GM18873 (cell line): ENCODE results near the gene TSPAN18.

Experiments
- ATAC-seq: cut with Tn5 transposase; IDR thresholded peaks from one replicate; pipeline ENCODE4 v1.9.1; 2021; ENCODE audit warnings: mild to moderate bottlenecking, moderate library complexity, moderate number of reproducible peaks; ENCODE audit not compliant: unreplicated experiment, low FRiP score

The TSPAN18 gene

DNA sequence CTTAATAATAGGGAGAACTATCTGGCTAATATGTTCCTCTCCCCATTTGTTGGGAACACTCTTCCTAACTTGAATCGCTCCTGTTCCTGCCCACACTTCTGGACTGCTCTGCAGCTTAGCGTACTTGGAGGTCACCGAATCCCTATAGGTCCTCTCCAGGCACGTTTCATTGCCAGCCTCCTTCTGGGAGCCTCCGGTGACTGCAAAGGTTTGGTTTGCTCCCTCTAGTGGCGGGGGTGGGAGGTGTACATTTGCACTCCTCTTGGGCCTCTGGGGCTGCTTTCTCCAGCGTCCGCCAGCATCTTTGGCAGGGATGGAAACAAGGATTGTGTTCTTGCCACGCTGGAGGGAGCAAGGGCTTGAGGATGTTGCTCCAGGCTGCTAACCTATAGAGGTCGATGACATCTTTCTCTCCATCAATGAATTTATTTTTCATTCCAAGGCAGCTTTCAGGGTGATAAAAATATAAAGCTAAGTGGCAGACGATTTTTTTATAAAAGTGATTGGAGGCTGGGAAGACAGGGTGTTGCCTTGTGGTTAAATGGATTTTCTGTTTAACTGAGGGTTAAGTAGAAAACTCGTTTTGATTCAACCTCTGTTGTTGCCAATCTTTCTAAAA lies 48.7 kb downstream of the TSPAN18 start:
- ATAC-seq = no peak

DNA sequence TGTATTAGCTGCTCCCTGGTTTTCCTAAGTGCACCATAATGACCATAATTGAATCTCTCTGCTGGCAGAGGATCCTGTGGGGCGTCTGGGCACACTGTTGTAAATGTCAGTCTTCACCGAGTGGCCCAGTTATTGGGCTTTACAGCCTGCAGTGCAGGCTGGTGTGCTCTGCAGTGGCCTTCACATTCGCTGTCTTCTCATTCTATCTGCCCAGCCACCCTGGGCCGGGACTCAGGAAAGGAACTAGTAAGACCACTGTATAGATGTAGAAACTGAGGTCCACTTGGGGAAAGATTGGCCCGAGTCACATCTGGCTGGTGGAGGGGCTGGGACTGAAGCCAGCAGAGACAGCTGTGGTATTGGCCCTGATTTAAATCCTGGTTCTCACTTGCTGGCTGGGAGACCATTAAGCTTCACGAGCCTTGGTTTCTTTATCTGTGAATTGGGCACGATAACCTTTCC lies 49.3 kb downstream of the TSPAN18 start:
- no peak for ATAC-seq

DNA sequence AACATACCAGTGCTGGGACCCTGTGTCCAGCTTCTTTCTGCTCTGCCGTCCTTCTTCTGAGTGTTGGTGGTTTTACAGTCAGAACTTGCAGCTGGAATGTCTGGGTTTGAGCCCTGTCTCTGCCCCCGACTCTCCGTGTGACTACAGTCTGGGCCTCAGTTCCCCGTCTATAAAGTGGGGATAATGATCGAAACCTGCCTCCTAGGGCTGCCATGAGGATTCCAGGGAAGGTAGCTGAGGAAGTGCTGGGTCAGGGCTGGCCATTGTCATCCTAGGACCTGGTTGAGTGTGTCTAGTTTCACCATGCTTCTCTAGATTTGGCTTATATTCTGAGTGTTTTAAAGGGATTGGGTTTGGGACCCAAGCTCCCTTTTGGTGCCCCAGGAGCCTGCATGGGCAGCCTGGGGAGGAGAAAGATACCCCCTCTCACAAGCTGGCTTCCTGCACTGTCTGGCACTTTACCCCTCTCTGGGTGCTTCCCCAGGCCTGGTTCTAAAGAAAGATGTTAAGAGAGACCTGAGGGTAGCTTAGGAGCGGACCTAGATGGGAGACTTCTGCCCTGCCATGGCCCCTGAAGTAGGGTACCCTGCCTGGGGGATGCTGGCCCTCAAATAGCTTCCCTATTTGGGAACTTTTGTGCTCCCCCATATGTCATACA lies 49.9 kb downstream of the TSPAN18 start:
- no peak for ATAC-seq

- no peak for ATAC-seq
These were observed 50.7 kb downstream of the TSPAN18 start for GRCh38 chr11:44777209-44778194.

GRCh38 chr11:44778195-44779100 lies 51.7 kb downstream of the TSPAN18 start:
- no peak for ATAC-seq

- no peak for ATAC-seq
These were observed 53.2 kb downstream of the TSPAN18 start for GRCh38 chr11:44779736-44780520.

DNA sequence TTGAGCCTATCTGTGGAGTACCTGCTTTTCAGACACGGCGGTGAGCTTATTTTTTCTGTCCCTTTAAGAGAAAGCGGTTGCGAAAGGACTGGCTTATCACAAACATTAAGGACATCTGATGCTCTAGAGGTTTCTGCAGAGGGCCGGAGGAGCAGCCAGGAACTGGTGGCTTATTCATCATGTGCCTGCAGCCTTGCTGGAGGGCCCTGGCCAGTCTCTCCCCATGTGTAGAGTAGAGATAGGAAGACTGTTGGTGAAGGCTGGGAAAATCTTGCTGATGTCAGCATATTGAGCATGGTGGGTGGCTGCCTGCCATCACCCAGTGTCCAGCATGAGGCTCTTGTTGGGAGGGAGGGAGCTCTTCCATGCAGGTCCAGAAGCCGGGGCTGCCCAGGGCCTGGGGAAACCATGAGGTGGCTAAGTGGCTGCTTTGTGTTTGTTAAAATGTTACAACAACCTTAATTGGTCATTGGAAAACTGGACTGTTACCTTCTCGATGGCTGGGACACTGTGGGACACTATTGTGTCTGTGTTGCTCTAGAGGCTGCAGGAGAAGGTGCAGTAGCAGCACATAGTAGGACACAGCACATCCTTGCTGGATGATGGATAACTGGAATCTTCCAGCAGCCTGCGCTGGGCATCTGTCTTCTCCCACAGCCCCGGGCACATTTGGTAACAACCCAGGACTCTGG lies 54.3 kb downstream of the TSPAN18 start:
- no peak for ATAC-seq

DNA sequence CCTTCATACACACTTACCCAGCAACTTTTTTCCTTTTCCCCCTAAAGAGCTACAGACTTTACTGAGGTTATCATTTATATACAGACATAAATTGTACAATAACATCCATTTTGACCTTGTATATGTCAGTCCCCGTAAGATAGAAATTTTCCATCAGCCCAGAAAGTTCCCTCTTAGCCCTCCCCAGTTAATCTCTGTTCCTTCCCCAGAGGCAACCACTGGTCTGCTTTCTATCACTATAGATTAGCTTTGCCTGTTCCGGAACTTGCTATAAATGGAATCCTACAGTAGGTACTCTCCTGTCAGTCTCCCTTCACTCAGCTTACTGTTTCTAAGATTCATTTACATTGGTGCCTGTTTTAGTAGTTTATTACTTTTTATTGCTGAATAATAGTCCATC lies 54.9 kb downstream of the TSPAN18 start:
- no peak for ATAC-seq

DNA sequence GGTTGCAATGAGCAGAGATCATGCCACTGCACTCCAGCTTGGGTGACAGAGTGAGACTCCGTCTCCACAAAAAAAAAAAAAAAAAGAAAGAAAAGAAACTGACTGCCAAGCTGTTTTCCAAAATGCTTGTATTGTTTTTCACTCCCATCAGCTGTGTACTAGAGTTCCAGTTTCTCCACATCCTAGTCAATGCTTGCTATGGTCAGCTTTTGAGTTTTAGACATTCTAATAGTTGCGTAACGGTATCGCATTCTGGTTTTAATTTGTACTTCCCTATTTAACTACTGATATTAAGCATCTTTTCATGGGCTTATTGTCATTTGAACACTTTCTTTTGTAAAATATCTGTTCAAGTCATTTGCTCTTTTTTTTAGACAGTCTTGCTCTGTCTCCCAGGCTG lies 55.7 kb downstream of the TSPAN18 start:
- ATAC-seq = no peak

DNA sequence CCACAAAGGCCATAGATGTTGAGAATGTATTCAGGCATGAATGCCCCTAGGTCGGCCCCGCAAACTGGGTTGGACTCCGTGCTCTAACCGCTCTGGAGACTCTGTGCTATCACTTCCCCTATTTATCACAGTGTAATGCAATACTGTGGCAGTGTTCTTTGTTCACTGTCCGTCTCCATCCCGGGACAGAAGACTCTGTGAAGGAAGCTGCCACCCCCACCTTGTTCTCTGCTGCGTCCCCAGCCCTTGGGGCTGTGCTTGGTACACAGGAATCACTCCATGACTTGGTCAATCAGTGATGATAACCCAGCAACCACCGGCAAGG lies 57.6 kb downstream of the TSPAN18 start:
- ATAC-seq = no peak

DNA sequence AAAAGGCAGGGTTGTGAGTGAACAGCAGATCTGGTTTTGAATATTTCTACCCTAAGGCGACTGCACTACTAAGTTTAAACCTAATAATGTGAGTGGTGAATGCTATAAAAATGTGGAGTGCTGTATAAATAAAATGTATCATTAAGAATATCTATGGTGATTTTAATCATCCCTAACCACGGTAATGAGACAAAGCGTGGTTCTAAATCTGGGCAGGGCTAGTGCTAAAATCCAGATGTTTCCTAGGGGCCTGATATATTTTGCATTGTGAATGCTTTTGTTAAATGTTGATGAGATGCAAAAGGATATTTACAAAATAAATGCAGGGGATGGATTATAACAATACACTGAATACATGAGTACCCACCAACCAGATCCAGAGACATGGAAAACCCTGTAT lies 58.1 kb downstream of the TSPAN18 start:
- no peak for ATAC-seq

DNA sequence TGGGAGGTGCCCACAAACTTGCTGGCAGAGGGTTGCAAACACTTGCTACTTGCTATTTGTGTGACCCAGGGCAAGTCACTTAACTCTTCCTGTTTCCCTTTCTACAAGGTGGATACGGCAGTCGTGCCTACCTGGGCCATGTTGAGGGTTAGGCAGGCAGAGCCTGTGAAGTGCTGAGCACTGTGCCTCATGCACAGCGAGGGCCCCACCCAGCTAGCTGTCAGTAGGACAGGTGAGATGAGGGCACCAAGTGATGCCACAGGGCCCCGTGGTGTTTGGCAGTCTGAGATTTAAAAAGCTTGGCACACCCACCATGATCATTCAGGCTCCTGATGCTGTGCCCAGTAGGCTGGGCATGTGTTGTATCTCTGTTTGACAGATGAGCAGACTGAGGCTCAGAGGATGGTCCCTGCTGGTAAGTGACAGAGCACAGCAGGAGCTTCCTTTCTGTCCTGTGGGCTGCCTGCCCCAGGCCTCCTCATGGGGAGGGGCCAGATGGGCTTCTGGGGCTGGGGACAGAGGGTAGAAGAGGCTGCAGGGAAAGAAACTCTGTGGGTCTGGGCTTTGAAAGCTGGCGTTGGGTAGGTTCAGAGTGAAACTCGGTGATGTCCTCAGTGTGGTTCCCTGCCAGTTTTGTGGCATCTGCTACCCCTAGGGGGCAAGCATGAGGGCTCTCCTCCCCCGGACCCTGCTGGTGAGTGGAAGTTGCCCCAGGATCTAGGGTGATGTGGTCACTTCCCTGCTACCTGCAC lies 59.3 kb downstream of the TSPAN18 start:
- ATAC-seq = no peak

- ATAC-seq = no peak
These were observed 60.3 kb downstream of the TSPAN18 start for GRCh38 chr11:44787070-44787469.

DNA sequence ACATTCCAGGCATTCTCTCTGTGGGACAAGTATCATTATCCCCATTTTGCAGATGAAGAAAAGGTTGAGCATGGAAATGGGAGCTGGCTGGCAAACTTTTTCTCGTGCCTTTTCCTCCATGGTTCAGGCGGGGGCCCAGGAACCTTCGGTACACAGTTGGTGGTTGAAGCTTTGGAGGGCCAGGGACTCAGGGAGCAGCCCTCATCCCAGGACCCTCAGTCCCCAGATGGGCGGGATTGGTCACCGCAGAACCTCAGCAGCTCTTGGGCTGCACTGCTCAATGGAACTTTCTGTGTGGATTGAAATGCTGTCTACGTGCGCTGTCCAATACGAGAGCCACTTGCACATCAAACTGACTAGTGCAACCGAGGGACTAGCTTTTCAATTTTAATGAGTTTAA lies 61.2 kb downstream of the TSPAN18 start:
- no peak for ATAC-seq

DNA sequence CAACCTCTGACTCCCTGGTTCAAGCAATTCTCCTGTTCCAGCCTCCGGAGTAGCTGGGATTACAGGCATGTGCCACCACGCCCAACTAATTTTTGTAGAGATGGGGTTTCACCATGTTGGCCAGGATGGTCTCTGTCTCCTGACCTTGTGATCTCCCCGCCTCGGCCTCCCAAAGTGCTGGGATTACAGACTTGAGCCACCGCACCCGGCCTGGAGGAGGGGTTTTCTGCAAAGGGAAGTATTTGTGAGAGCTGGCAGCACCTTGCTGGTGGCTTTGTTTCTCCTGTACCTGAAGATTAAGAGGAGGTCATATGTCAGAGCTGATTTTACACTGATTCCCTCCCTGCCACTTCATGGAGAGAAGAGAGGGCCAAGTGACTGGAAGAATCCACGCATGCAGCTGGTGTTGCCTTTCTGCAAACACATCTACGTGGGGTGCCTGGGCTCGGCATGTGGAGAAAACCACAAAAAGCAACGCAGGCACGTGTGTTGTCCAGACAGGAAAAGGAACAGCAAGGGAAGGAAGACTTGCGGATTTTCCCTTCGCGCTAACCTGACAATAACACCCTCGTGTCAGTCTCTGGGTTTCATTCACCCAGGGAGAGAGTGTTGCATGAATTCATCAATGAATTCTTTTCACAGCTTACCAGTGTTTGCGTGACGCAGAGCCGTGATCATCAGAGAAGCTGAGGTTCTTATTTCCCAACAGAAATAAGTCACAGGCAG lies 61.9 kb downstream of the TSPAN18 start:
- ATAC-seq = no peak

GRCh38 chr11:44789496-44789895 lies 62.7 kb downstream of the TSPAN18 start:
- ATAC-seq = no peak

GRCh38 chr11:44790211-44790610 lies 63.4 kb downstream of the TSPAN18 start:
- ATAC-seq = no peak
